Femur (tissue), 1 donor: ENCODE measurements around the gene TAOK3.
A peak's percentile ranks its signal among the peaks of the same experiment; 100 is the strongest.
"Not testable (repeated sequence)": the region's sequence is repeated elsewhere in the genome, so short reads cannot be mapped to it uniquely, and the experiment has no call there.

ENCODE experiments used
- DNase-seq: peaks from one replicate; pipeline ENCODE4 v3.0.0-alpha.2; 2017

TAOK3 gene

GRCh38 chr12:118371321-118372282 lies 1.1 kb downstream of the TAOK3 start:
- peak; percentile 31 for DNase-seq

DNA sequence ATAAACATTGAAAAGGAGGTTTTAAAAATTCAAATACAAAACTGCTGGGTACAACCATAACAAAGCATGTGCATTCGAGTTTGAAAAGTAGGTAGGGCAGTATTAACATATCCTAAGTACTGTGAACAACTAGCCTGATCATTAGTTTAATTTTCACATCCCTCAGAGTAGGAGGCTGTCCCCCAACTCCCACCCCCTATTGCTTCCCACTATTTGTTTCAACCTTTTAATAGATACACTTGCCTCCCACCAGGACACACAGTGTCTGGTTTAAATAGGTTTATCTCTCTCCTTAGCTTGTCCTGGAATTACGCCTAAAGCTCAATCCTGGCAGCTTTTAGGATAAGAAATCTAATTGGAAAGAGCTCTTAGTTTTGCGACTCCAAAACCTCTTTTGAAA lies 2.1 kb downstream of the TAOK3 start:
- no peak for DNase-seq

- no peak for DNase-seq
These were observed 3.9 kb downstream of the TAOK3 start for GRCh38 chr12:118368821-118369220.

DNA sequence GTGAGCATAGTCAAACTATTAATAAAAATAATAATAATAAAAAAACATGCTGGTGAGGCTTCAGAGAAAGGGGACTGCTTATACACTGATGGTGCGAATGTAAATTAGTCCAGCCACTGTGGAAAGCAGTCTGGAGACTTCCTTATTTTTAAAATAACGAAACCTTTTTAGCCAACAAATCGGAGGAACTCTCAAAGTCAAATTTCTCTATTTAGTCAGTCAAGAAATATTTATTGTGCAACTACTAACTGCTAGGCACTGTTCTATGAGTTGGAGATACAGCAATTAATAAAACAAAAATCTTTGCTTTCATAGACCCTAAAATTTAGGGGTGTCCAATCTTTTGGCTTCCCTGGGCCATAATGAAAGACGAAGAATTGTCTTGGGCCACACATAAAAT lies 10.8 kb downstream of the TAOK3 start:
- no peak for DNase-seq

- no peak for DNase-seq
These were observed 11.7 kb downstream of the TAOK3 start for GRCh38 chr12:118361092-118361404.

- DNase-seq: no peak
These were observed 13.2 kb downstream of the TAOK3 start for GRCh38 chr12:118359541-118359915.

DNA sequence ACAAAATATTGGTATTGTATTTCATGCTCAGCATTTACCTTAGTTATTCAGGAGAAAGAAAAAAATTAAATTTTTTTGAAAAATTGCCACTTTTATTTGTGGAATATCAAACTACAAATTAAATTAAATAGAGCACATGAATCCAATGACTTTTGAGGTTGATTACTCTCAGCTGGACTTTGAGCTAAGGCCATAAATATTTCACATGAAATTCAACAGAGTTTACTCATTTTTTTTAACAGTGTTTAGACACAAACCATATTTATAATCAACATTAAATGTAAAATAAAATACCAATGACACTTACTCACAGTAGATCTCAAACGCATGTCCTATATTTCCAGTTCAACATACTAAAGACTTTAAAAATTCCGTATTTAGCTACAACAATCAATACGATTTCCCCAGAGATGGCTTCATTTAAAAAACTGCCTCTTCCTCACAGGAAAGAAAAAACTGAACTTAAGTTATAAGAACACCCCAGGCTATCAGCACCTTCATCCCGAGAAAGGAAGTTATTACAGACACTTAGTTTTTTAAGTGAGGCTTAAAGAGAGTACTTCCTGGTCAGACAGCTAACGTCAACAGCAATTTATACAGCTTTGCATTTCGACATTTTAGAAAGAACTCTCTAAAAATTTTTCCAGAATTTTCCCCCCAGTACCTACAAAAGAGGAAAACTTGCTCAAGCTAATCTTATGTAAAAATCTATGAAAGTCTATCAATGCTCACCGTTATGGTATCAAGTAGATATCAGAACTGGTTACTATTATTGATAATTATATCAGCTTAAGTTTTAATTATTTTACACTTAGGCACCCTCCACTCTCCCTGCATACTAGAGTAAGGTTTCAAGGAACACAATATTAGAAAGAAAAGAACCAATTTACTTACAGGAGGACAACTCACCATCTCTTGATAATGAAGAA lies 13.8 kb downstream of the TAOK3 start:
- no peak for DNase-seq

DNA sequence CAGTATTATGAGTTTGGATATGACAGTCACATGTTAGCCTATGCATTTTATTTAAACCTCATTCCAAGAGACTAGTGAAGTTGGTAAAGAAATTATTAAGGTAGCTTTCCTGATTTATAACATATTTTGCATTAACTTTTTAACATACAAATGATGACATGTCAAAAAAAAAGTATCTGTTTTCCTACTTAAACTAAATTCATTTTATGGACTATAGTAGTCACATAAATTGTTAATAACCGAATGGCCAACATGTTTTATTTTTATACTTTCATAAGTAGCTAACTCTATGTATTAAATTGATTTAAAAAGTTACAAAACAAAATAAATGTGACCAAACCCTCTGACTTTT lies 14.7 kb downstream of the TAOK3 start:
- no peak for DNase-seq

- peak; percentile 34 for DNase-seq
These were observed 15.3 kb downstream of the TAOK3 start for GRCh38 chr12:118357257-118358007.

DNA sequence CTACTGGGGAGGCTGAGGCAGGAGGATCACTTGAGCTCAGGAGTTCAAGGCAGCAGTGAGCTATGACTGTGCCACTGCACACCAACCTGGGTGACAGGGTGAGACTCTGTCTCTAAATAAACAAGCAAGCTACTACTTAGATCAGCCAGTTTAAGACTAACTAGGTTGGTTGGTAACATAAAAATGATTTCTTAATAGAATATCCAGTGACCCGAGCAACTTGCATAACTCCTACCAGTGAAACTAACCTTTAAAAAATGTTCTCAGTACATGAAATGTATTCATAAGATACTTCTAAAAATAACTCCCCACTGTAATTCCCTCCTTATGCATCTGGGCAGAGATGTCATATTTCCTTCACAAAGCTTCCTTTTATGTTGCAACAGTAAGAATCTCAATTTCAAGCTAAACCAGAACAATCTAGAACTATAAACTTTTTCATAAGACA lies 15.9 kb downstream of the TAOK3 start:
- DNase-seq: no peak

DNA sequence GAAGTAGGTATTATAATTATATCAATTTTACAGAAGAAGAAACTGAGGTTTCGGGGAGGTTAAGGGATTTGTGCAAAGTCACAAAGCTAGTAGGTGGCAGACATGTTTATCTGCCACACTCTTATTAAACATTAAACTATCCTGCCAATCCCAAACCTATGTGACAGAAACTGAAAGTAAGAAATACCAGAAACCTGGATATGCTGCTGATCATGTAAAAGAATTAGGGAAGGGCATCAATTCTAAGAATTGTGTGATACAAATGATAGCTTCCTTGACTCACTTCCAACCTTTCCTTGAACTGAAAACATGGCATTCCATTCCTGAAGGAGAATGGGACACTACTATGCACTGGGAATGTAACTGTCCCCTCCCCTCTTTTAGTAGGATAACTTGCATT lies 16.9 kb downstream of the TAOK3 start:
- no peak for DNase-seq

GRCh38 chr12:118354903-118355302 lies 17.8 kb downstream of the TAOK3 start:
- no peak for DNase-seq

DNA sequence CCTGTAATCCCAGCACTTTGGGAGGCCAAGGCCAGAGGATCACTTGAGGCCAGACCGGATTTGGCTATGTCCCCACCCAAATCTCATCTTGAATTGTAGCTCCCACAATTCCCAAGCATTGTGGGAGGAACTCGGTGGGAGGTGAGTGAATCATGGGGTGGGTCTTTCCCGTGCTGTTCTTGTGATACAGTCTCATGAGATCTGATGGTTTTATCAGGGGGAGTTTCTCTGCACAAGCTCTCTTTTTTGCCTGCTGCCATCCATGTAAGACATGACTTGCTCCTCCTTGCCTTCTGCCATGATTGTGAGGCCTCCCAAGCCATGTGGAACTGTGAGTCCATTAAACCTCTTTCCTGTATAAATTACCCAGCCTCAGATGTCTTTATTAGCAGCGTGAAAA lies 18.2 kb downstream of the TAOK3 start:
- not testable (repeated sequence) for DNase-seq

GRCh38 chr12:118353721-118354120 lies 19.0 kb downstream of the TAOK3 start:
- no peak for DNase-seq

DNA sequence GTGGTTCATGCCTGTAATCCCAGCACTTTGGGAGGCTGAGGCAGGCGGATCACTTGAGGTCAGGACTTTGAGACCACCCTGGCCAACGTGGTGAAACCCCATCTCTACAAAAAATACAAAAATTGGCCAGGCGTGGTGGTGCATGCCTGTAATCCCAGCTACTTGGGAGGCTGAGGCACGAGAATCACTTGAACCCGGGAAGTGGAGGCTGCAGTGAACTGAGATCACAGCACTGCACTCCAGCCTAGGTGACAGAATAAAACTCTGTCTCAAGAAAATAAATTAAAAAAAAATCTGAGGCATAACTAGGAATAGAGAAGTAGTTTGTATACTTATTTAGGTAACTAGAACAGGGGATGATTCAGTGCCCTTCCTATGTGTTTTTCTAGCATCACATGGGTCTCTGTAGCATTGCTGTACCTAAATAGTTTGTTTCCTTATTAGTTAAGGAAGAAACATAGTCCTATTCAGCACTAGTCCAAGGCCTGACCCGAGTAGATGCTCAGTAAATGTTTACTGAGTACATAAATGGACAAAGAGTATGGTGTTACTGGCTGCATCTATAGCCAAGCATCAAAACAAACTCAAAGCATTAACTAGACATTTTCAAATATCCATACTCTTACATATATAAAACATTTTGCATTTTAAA lies 21.7 kb downstream of the TAOK3 start:
- DNase-seq: no peak

DNA sequence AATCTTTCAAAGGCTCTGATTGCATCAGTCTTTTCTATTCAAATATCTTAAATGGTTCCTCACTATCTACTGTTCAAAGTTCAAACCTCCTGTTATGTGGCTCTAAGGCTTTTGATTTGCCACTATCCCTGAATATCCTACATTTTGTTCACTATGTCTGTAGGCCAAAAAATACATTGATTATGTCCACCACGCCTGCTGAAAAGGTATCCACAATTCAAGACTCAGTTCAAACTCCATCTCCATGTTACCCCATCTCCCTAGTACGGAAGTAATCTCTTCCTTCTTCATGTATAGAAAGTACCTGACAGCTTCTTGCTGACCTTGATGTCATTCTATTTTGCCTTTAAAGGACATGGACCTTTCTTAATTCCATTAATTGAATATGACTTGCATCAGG lies 24.8 kb downstream of the TAOK3 start:
- no peak for DNase-seq

GRCh38 chr12:118346895-118347294 lies 25.8 kb downstream of the TAOK3 start:
- no peak for DNase-seq

- no peak for DNase-seq
These were observed 27.4 kb downstream of the TAOK3 start for GRCh38 chr12:118345355-118345754.

- DNase-seq: no peak
These were observed 27.9 kb downstream of the TAOK3 start for GRCh38 chr12:118344829-118345228.

DNA sequence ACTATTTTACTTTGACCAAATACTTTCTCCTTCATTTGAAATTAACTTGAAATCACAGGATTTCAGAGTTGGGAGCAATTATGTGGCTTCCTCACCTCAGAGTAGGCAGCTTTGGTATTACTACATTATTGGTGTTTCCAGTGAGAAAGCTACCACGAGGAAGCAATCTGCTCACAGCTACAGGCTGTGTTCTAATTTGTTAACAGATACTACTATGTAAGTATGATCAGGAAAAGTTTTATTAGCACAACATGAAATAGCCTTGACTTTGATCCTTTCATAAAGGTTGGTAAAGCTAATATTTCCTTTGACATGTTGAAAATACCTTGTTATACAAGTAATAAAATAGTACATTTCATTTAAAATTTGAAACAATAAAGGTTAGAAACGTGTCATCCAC lies 30.6 kb downstream of the TAOK3 start:
- DNase-seq: no peak

DNA sequence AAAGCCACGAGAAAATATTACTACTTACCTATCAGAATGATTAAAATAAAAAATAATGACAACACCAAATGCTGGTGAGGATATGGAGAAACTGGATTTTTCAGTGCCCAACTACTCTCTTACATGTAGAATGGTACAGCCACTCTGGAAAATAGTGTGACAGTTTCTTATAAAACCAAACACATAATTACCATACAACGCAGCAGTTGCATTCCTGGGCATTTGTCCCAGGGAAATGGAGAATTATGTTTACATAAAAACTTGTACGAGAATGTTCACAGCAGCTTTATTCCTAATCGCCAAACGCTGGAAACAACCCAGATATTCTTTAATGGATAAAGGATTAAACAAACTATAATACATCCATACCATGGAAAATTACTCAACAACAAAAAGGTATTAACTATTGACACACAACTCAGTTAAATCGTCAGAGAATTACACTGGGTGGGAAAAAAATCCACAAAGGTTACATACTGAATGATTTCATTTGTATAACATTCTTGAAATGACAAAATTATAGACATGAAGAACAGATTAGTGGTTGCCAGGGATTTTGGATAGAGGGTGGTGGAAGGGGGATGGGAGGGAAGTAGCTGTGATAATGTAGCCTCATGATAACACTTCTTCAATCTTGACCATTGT lies 35.4 kb downstream of the TAOK3 start:
- no peak for DNase-seq

GRCh38 chr12:118336123-118336522 lies 36.6 kb downstream of the TAOK3 start:
- DNase-seq: no peak
